Measurements from ENCODE around the gene LRFN4. TPM values are rescaled to one million over a fixed set of nuclear protein-coding genes. Genes with fewer than 3 reads are reported as not detected.

Gene LRFN4
- total RNA-seq, 1 experiment from 2014 or later: 66.7 TPM

DNA sequence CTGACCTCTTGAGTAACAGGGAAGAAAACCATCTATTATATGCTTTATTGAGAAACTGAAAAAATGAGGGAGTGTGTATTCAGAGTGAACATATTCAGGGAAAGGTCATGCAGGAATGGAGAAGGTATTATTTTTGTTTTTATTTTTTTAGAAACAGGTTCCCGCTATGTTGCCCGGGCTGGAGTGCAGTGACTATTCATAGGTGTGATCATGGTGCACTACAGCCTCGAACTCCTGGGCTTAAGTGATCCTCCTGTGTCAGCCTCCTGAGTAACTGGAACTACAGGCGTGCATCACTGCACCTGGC lies 22.4 kb upstream of the LRFN4 start:
- Histone ChIP-seq H4K8ac (replicated peaks; ENCODE audit: insufficient read length, low read depth, low read length) (no peak overlapping the region), H3K79me2 (ENCODE audit: insufficient read depth, low read length) (no peaks in the 10 kb centered on the region), H4K5ac (ENCODE audit: insufficient read length, low read depth, low read length) (no peak overlapping the region), H2BK12ac (ENCODE audit: insufficient read length, low read depth, low read length) (no peak overlapping the region), H3K9ac (ENCODE audit: extremely low read depth, insufficient read length, low read length) (no peak overlapping the region), H2BK120ac (ENCODE audit: low read depth, low read length, poor library complexity, severe bottlenecking) (no peak overlapping the region), H4K20me1 (ENCODE audit: control insufficient read depth, insufficient read depth, insufficient read length) (no peaks in the 10 kb centered on the region), H2BK5ac (ENCODE audit: insufficient read length, low read length) (no peak overlapping the region), H3K23me2 (ENCODE audit: insufficient read length, low read depth, low read length, poor library complexity, severe bottlenecking) (no peaks in the 10 kb centered on the region), H3K4me2 (ENCODE audit: insufficient read depth, insufficient read length, low read length) (no peak overlapping the region), H3K27ac (ENCODE audit: insufficient read length, low read depth, low read length) (no peak overlapping the region), H4K91ac (ENCODE audit: insufficient read length, low read depth, low read length) (no peak overlapping the region), H3K27me3 (ENCODE audit: insufficient read depth, low read length) (no peaks in the 10 kb centered on the region), H3K18ac (ENCODE audit: insufficient read length, low read depth, low read length) (no peak overlapping the region), H3K4ac (ENCODE audit: low read depth, low read length) (no peak overlapping the region), H3K9me3 (ENCODE audit: control insufficient read depth, low read depth, low read length) (no peaks in the 10 kb centered on the region), H3K4me1 (ENCODE audit: insufficient read depth, low read length) (no peaks in the 10 kb centered on the region), H3K23ac (ENCODE audit: insufficient read length, low read depth, low read length) (no peak overlapping the region), H2BK15ac (ENCODE audit: low read depth, low read length) (no peak overlapping the region), H3K56ac (ENCODE audit: insufficient read length, low read depth, low read length) (no peak overlapping the region), H3K14ac (ENCODE audit: insufficient read depth, low read length) (no peak overlapping the region), H3T11ph (ENCODE audit: low read length) (no peak overlapping the region), H3K79me1 (ENCODE audit: insufficient read depth, low read depth, low read length, poor library complexity, severe bottlenecking) (no peaks in the 10 kb centered on the region), H2AK5ac (ENCODE audit: insufficient read length, low read length) (no peak overlapping the region), H2BK20ac (ENCODE audit: low read depth, low read length, poor library complexity, severe bottlenecking) (no peak overlapping the region), H2AFZ (ENCODE audit: low read length) (no peak overlapping the region)
- DNase-seq: no peak
- Mint-ChIP-seq H3K27me3 (ENCODE audit: low read depth) (no peaks in the 10 kb centered on the region), H3K4me1 (peaks cover 5% of the 10 kb centered on the region in 2 experiments; a peak in 3 of 4 replicates), H3K9me3 (no peaks in the 10 kb centered on the region), H3K4me3 (no peak overlapping the region), H3K27ac (peak overlapping the region in 1 of 3 experiments; percentile 56; a peak in 1 of 7 replicates), H3K36me3 (ENCODE audit: insufficient read depth in 1 of 3, low read depth in 3 of 3) (peaks cover 0 to 39% (median 33%) of the 10 kb centered on the region in 3 experiments; a peak in 5 of 7 replicates)
- no CpG with 5 or more reads among the region's 4 CpGs for WGBS (ENCODE audit: extremely low coverage, insufficient read length, low lambda C conversion rate)
- TF ChIP-seq, protein P1, sequence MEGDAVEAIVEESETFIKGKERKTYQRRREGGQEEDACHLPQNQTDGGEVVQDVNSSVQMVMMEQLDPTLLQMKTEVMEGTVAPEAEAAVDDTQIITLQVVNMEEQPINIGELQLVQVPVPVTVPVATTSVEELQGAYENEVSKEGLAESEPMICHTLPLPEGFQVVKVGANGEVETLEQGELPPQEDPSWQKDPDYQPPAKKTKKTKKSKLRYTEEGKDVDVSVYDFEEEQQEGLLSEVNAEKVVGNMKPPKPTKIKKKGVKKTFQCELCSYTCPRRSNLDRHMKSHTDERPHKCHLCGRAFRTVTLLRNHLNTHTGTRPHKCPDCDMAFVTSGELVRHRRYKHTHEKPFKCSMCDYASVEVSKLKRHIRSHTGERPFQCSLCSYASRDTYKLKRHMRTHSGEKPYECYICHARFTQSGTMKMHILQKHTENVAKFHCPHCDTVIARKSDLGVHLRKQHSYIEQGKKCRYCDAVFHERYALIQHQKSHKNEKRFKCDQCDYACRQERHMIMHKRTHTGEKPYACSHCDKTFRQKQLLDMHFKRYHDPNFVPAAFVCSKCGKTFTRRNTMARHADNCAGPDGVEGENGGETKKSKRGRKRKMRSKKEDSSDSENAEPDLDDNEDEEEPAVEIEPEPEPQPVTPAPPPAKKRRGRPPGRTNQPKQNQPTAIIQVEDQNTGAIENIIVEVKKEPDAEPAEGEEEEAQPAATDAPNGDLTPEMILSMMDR (conservative IDR thresholded peaks at IDR 0.05): no peak

Data from H9 (cell line).